ENCODE measurements around the gene SPAG16. TPM values are rescaled to one million over a fixed set of nuclear protein-coding genes. Genes with fewer than 3 reads are reported as not detected.

Gene SPAG16
- total RNA-seq, 1 experiment from 2014 or later = 21.5 TPM

GRCh38 chr2:214169736-214170135 is 885.5 kb downstream of the SPAG16 start:
- H3K9me3 Mint-ChIP-seq (ENCODE audit: unreplicated experiment) = no peaks in the 10 kb centered on the region
- H3K27ac Mint-ChIP-seq (ENCODE audit: unreplicated experiment) = no peak overlapping the region
- H3K4me1 Mint-ChIP-seq (ENCODE audit: low read depth, unreplicated experiment) = no peaks in the 10 kb centered on the region
- DNase-seq = no peak
- no peaks in the 10 kb centered on the region for H3K27me3 Mint-ChIP-seq (ENCODE audit: insufficient read depth, unreplicated experiment)
- no peak for TF ChIP-seq CTCF (IDR thresholded peaks at IDR 0.05; ENCODE audit: insufficient read depth in 1 of 2, low read depth in 1 of 2, low read length in 1 of 2, severe bottlenecking in 1 of 2, unreplicated experiment in 1 of 2)
- intact Hi-C loops (cut with micrococcal nuclease; ENCODE audit: unreplicated experiment) = no loop called here
- no peaks in the 10 kb centered on the region for H3K36me3 ChIP-seq (ENCODE audit: control insufficient read depth, insufficient read depth, low read length)
- H3K4me3 ChIP-seq (ENCODE audit: low read depth, low read length) = no peak overlapping the region
- POLR2A ChIA-PET = no interaction called here
- CTCF ChIA-PET = no interaction called here
- H3K27me3 ChIP-seq (replicated peaks; ENCODE audit: control insufficient read depth, insufficient read depth, low read length) = no peaks in the 10 kb centered on the region
- no peak overlapping the region for H3K4me3 Mint-ChIP-seq (ENCODE audit: unreplicated experiment)
- no peaks in the 10 kb centered on the region for H3K36me3 Mint-ChIP-seq (ENCODE audit: insufficient read depth, unreplicated experiment)
- BruUV-seq (replicated peaks) = no TSS peak
- H3K4me1 ChIP-seq = no peaks in the 10 kb centered on the region
- H3K9me3 ChIP-seq = no peaks in the 10 kb centered on the region

GRCh38 chr2:214174563-214174962 is 890.3 kb downstream of the SPAG16 start:
- no peak overlapping the region for H3K4me3 Mint-ChIP-seq (ENCODE audit: unreplicated experiment)
- Histone ChIP-seq H3K27me3 (replicated peaks; ENCODE audit: control insufficient read depth, insufficient read depth, low read length) (no peaks in the 10 kb centered on the region), H3K4me1 (no peaks in the 10 kb centered on the region), H3K9me3 (no peaks in the 10 kb centered on the region), H3K4me3 (ENCODE audit: low read depth, low read length) (no peak overlapping the region), H3K36me3 (ENCODE audit: control insufficient read depth, insufficient read depth, low read length) (no peaks in the 10 kb centered on the region)
- H3K4me1 Mint-ChIP-seq (ENCODE audit: low read depth, unreplicated experiment) = no peaks in the 10 kb centered on the region
- CTCF ChIA-PET = no interaction called here
- no peaks in the 10 kb centered on the region for H3K9me3 Mint-ChIP-seq (ENCODE audit: unreplicated experiment)
- H3K27me3 Mint-ChIP-seq (ENCODE audit: insufficient read depth, unreplicated experiment) = no peaks in the 10 kb centered on the region
- intact Hi-C loops (cut with micrococcal nuclease; ENCODE audit: unreplicated experiment) = no loop called here
- no peak for TF ChIP-seq CTCF (IDR thresholded peaks at IDR 0.05; ENCODE audit: insufficient read depth in 1 of 2, low read depth in 1 of 2, low read length in 1 of 2, severe bottlenecking in 1 of 2, unreplicated experiment in 1 of 2)
- POLR2A ChIA-PET = no interaction called here
- no TSS peak for BruUV-seq (replicated peaks)
- no peak for DNase-seq
- H3K27ac Mint-ChIP-seq (ENCODE audit: unreplicated experiment) = no peak overlapping the region
- H3K36me3 Mint-ChIP-seq (ENCODE audit: insufficient read depth, unreplicated experiment) = no peaks in the 10 kb centered on the region

GRCh38 chr2:214180071-214180470 is 895.8 kb downstream of the SPAG16 start:
- H3K27me3 ChIP-seq (replicated peaks; ENCODE audit: control insufficient read depth, insufficient read depth, low read length) = no peaks in the 10 kb centered on the region
- no peaks in the 10 kb centered on the region for H3K36me3 Mint-ChIP-seq (ENCODE audit: insufficient read depth, unreplicated experiment)
- H3K36me3 ChIP-seq (ENCODE audit: control insufficient read depth, insufficient read depth, low read length) = no peaks in the 10 kb centered on the region
- H3K4me1 ChIP-seq = no peaks in the 10 kb centered on the region; the same call in 1 of the 2 replicates
- no peaks in the 10 kb centered on the region for H3K9me3 Mint-ChIP-seq (ENCODE audit: unreplicated experiment)
- H3K4me1 Mint-ChIP-seq (ENCODE audit: low read depth, unreplicated experiment) = no peaks in the 10 kb centered on the region
- ChIA-PET CTCF (no interaction called here), POLR2A (no interaction called here)
- no peaks in the 10 kb centered on the region for H3K9me3 ChIP-seq
- intact Hi-C loops (cut with micrococcal nuclease; ENCODE audit: unreplicated experiment) = no loop called here
- no peak overlapping the region for H3K27ac Mint-ChIP-seq (ENCODE audit: unreplicated experiment)
- no peak overlapping the region for H3K4me3 ChIP-seq (ENCODE audit: low read depth, low read length)
- no TSS peak for BruUV-seq (replicated peaks)
- no peak overlapping the region for H3K4me3 Mint-ChIP-seq (ENCODE audit: unreplicated experiment)
- DNase-seq = no peak
- no peak for TF ChIP-seq CTCF (IDR thresholded peaks at IDR 0.05; ENCODE audit: insufficient read depth in 1 of 2, low read depth in 1 of 2, low read length in 1 of 2, severe bottlenecking in 1 of 2, unreplicated experiment in 1 of 2)
- no peaks in the 10 kb centered on the region for H3K27me3 Mint-ChIP-seq (ENCODE audit: insufficient read depth, unreplicated experiment)
